Measurements from ENCODE around the gene ZNF629. TPM values are rescaled to one million over a fixed set of nuclear protein-coding genes. Genes with fewer than 3 reads are reported as not detected.

ZNF629 gene
- total and polyA plus RNA-seq, 7 donors = 3.0 to 12.1 (median 8.4) TPM

- peak; percentile 67 for DNase-seq
- TF ChIP-seq POLR2AphosphoS5 (IDR thresholded peaks at IDR 0.05) (no peak), EP300 (IDR thresholded peaks at IDR 0.05) (no peak), CTCF (IDR thresholded peaks at IDR 0.05) (no peak), POLR2A (IDR thresholded peaks at IDR 0.05) (no peak)
- Histone ChIP-seq H3K27ac (no peak overlapping the region), H3K36me3 (peaks cover 39 to 91% (median 63%) of the 10 kb centered on the region in 4 donors), H3K27me3 (no peaks in the 10 kb centered on the region), H3K4me3 (no peak overlapping the region), H3K9me3 (no peaks in the 10 kb centered on the region), H3K4me1 (no peaks in the 10 kb centered on the region)
- 33 to 73% methylated on average over 17 of the region's 17 CpGs for WGBS, 2 donors
- intact Hi-C loops (cut with DNase I) = no loop called here
Observed at GRCh38 chr16:30728899-30729672, 57.9 kb downstream of the ZNF629 start.

Small RNA genes within 50 kb of the gene (small RNA-seq; reads per million reads assigned to genes)
- gene RF00017 = 0 reads per million in 3 donors

Other genes starting within 250 kb of the ZNF629 start
- 1 to 10 TPM; 6.1 to 8.6 (median 8.1) TPM for gene ZNF764, start 228.8 kb downstream of the ZNF629 start, total RNA-seq
- gene ZNF764, start 228.8 kb downstream of the ZNF629 start, polyA plus RNA-seq = 1 to 10 TPM; 3.5 to 7.7 (median 4.8) TPM
- 10 to 100 TPM; 21.9 to 32.8 (median 25.4) TPM for gene ZNF688, start 215.5 kb downstream of the ZNF629 start, total RNA-seq
- 10 to 100 TPM; 16.7 to 22.8 (median 18.0) TPM for gene ZNF688, start 215.5 kb downstream of the ZNF629 start, polyA plus RNA-seq
- gene ZNF785, start 201.5 kb downstream of the ZNF629 start, total RNA-seq = 10 to 100 TPM in 1 of 4 donors, 1 to 10 TPM in 3; 5.9 to 19.9 (median 7.9) TPM
- gene ZNF785, start 201.5 kb downstream of the ZNF629 start, polyA plus RNA-seq = 1 to 10 TPM in 2 of 3 donors, under 1 TPM in 1; 0.92 to 9.5 (median 2.4) TPM
- 10 to 100 TPM in 1 of 4 donors, 1 to 10 TPM in 3; 7.9 to 10.3 (median 9.8) TPM for gene ZNF689, start 176.8 kb downstream of the ZNF629 start, total RNA-seq
- gene ZNF689, start 176.8 kb downstream of the ZNF629 start, polyA plus RNA-seq = 1 to 10 TPM; 3.6 to 5.2 (median 4.9) TPM
- 10 to 100 TPM; 20.8 to 37.5 (median 29.4) TPM for gene PRR14, start 136.2 kb downstream of the ZNF629 start, total RNA-seq
- gene PRR14, start 136.2 kb downstream of the ZNF629 start, polyA plus RNA-seq = 10 to 100 TPM; 28.8 to 51.4 (median 38.4) TPM
- gene FBRS, start 128.8 kb downstream of the ZNF629 start, total RNA-seq = 10 to 100 TPM; 12.5 to 29.6 (median 22.7) TPM
- gene FBRS, start 128.8 kb downstream of the ZNF629 start, polyA plus RNA-seq = 10 to 100 TPM; 26.4 to 61.6 (median 30.0) TPM
- 10 to 100 TPM; 13.2 to 39.1 (median 23.4) TPM for gene SRCAP, start 88.0 kb downstream of the ZNF629 start, total RNA-seq
- gene SRCAP, start 88.0 kb downstream of the ZNF629 start, polyA plus RNA-seq = 10 to 100 TPM in 1 of 3 donors, 1 to 10 TPM in 2; 2.4 to 37.3 (median 9.0) TPM
- 10 to 100 TPM; 20.1 to 28.5 (median 23.7) TPM for gene PHKG2, start 38.8 kb downstream of the ZNF629 start, total RNA-seq
- gene PHKG2, start 38.8 kb downstream of the ZNF629 start, polyA plus RNA-seq = 10 to 100 TPM; 19.2 to 45.0 (median 23.8) TPM
- 1 to 10 TPM in 3 of 4 donors, under 1 TPM in 1; 0.82 to 2.8 (median 1.7) TPM for gene CFAP119, start 25.1 kb downstream of the ZNF629 start, total RNA-seq
- gene CFAP119, start 25.1 kb downstream of the ZNF629 start, polyA plus RNA-seq = 10 to 100 TPM in 1 of 3 donors, 1 to 10 TPM in 1, not detected in 1; 3.7 to 11.9 TPM
- 10 to 100 TPM; 48.1 to 53.9 (median 49.6) TPM for gene RNF40, start 24.9 kb downstream of the ZNF629 start, total RNA-seq
- 10 to 100 TPM; 34.8 to 79.3 (median 48.6) TPM for gene RNF40, start 24.9 kb downstream of the ZNF629 start, polyA plus RNA-seq
- 10 to 100 TPM; 45.7 to 63.1 (median 55.2) TPM for gene BCL7C, start 106.9 kb upstream of the ZNF629 start, total RNA-seq
- gene BCL7C, start 106.9 kb upstream of the ZNF629 start, polyA plus RNA-seq = 10 to 100 TPM; 27.9 to 42.0 (median 30.7) TPM
- gene CTF1, start 109.4 kb upstream of the ZNF629 start, total RNA-seq = 1 to 10 TPM; 2.3 to 6.9 (median 4.9) TPM
- gene CTF1, start 109.4 kb upstream of the ZNF629 start, polyA plus RNA-seq = 1 to 10 TPM in 2 of 3 donors, under 1 TPM in 1; 0.46 to 3.6 (median 1.5) TPM
- 10 to 100 TPM in 3 of 4 donors, 1 to 10 TPM in 1; 7.9 to 18.3 (median 13.0) TPM for gene FBXL19, start 136.4 kb upstream of the ZNF629 start, total RNA-seq
- 10 to 100 TPM in 1 of 3 donors, 1 to 10 TPM in 2; 3.0 to 32.7 (median 8.3) TPM for gene FBXL19, start 136.4 kb upstream of the ZNF629 start, polyA plus RNA-seq
- 10 to 100 TPM; 33.3 to 43.3 (median 40.5) TPM for gene ORAI3, start 161.9 kb upstream of the ZNF629 start, total RNA-seq
- gene ORAI3, start 161.9 kb upstream of the ZNF629 start, polyA plus RNA-seq = 10 to 100 TPM in 2 of 3 donors, 1 to 10 TPM in 1; 8.6 to 16.1 (median 15.6) TPM
- gene SETD1A, start 170.5 kb upstream of the ZNF629 start, total RNA-seq = 10 to 100 TPM in 1 of 4 donors, 1 to 10 TPM in 3; 5.0 to 16.0 (median 7.1) TPM
- gene SETD1A, start 170.5 kb upstream of the ZNF629 start, polyA plus RNA-seq = 10 to 100 TPM in 1 of 3 donors, 1 to 10 TPM in 2; 2.4 to 13.1 (median 3.2) TPM
- 10 to 100 TPM; 14.6 to 16.1 (median 15.5) TPM for gene HSD3B7, start 198.0 kb upstream of the ZNF629 start, total RNA-seq
- 10 to 100 TPM in 2 of 3 donors, 1 to 10 TPM in 1; 9.0 to 36.1 (median 13.6) TPM for gene HSD3B7, start 198.0 kb upstream of the ZNF629 start, polyA plus RNA-seq
- 1 to 10 TPM in 2 of 4 donors, under 1 TPM in 2; 0.71 to 4.4 (median 2.3) TPM for gene STX1B, start 223.4 kb upstream of the ZNF629 start, total RNA-seq
- 1 to 10 TPM in 1 of 3 donors, under 1 TPM in 1, not detected in 1; 0.60 to 1.2 TPM for gene STX1B, start 223.4 kb upstream of the ZNF629 start, polyA plus RNA-seq
- 10 to 100 TPM; 23.9 to 56.5 (median 37.4) TPM for gene STX4, start 246.4 kb upstream of the ZNF629 start, total RNA-seq
- 10 to 100 TPM; 47.2 to 76.3 (median 55.3) TPM for gene STX4, start 246.4 kb upstream of the ZNF629 start, polyA plus RNA-seq